ENCODE results near the gene REEP5. TPM values are rescaled to one million over a fixed set of nuclear protein-coding genes. Genes with fewer than 3 reads are reported as not detected.

Gene REEP5
- total and polyA plus RNA-seq, 7 experiments from 2014 or later: 16.4 to 83.9 (median 30.0) TPM

DNA sequence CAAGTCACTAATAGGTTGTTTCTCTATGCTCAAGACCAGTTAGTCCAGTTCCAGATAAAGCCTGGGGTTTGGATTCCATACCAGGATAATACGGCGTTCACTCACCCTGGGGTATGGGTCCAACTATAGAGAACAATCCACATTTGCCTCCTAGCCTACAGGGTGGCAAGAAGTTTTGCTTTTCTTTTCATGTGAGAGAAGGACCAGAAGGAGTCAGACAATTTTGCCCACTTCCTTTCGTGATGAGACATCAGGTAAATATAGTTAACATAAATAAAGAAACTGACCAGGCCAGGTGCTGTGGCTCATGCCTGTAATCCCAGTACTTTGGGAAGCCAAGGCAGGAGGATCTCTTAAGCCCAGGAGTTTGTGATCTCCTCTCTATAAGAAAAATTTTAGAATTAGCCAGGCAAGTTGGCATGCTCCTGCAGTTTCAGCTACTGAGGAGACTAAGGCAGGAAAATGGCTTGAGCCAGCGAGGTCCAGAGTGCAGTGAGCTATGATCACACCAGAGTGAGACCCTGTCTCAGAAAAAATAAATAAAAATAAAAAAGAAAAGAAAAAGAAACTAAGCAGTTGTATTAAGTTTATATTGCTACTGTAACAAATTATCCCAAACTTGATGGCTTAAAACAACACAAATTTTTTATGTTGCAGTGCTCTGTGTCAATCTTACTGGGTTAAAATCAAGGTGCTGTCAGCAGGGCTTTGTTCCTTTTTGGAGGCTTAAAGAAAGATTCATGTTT, 7.5 kb upstream of the REEP5 start:
- intact Hi-C loops (cut with micrococcal nuclease): loop anchor here (1.0 to 10.0 kb wide), 5 partner anchors 7 to 1175 kb away; partner anchors contain the start of genes REEP5 (in 2 of the 2), APC (in 1 of the 2) and NREP (in 1 of the 2)
- ChIA-PET CTCF (no interaction called here), POLR2A (interaction anchor here (0.8 to 1.3 kb wide), 3 partner anchors 8 to 68 kb away, joined by 3 to 5 read pairs (median 4); partner anchors contain the start of genes DCP2 and REEP5)
- Histone ChIP-seq H3K4me3 (ENCODE audit: low read length) (peak overlapping the region; percentile 30), H3K27me3 (ENCODE audit: control insufficient read depth in 2 of 2, insufficient read depth in 2 of 2, low read length in 2 of 2) (no peaks in the 10 kb centered on the region), H3K9me3 (ENCODE audit: control insufficient read depth in 2 of 3, low read length in 3 of 3) (no peaks in the 10 kb centered on the region), H3K36me3 (ENCODE audit: control insufficient read depth in 2 of 3, insufficient read depth in 3 of 3, low read length in 3 of 3) (no peaks in the 10 kb centered on the region), H3K4me1 (ENCODE audit: control insufficient read depth in 2 of 2, insufficient read depth in 2 of 2, low read length in 2 of 2) (peaks cover 29 to 38% of the 10 kb centered on the region in 2 donors), H3K27ac (ENCODE audit: low read depth, low read length) (no peak overlapping the region)
- Mint-ChIP-seq H3K4me1 (peaks cover 31 to 67% (median 51%) of the 10 kb centered on the region in 7 donors), H3K4me3 (peak overlapping the region; percentile 31 to 86 (median 72)), H3K27me3 (no peaks in the 10 kb centered on the region), H3K27ac (peak overlapping the region in 8 of 9 donors; percentile 0 to 88 (median 48)), H3K9me3 (peaks cover 0 to 2% (median 0%) of the 10 kb centered on the region in 11 donors), H3K36me3 (peaks cover 0 to 9% (median 0%) of the 10 kb centered on the region in 5 donors)
- DNase-seq (no peak), ATAC-seq (peak; percentile 7)

DNA sequence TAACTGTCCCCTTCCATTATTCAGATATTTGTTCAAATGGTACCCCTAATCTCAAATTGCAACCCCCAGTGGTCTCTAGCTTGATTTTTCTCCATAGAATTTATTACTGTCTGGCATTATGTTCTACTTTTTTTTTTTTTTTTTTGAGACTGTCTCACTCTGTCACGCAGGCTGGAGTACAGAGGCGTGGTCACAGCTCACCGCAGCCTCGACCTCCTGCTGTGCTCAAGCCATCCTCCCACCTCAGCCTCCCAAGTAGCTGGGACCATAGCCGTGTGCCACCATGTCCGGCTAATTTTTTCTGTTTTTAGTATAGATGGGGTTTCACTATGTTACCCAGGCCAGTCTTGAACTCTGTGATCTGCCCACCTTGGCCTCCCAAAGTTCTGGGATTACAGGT, 2.0 kb upstream of the REEP5 start:
- Mint-ChIP-seq H3K4me3 (peak overlapping the region; percentile 77 to 99 (median 84)), H3K36me3 (peaks cover 0 to 14% (median 0%) of the 10 kb centered on the region in 5 donors), H3K9me3 (peaks cover 0 to 4% (median 0%) of the 10 kb centered on the region in 11 donors), H3K4me1 (peaks cover 40 to 73% (median 60%) of the 10 kb centered on the region in 7 donors), H3K27ac (peak overlapping the region; percentile 88 to 97 (median 92)), H3K27me3 (no peaks in the 10 kb centered on the region)
- Histone ChIP-seq H3K36me3 (ENCODE audit: control insufficient read depth in 2 of 3, insufficient read depth in 3 of 3, low read length in 3 of 3) (peaks cover 0 to 4% (median 0%) of the 10 kb centered on the region in 3 experiments), H3K27ac (ENCODE audit: low read depth, low read length) (peak overlapping the region; percentile 57), H3K4me1 (ENCODE audit: control insufficient read depth in 2 of 2, insufficient read depth in 2 of 2, low read length in 2 of 2) (peaks cover 42 to 45% of the 10 kb centered on the region in 2 donors), H3K4me3 (ENCODE audit: low read length) (no peak overlapping the region), H3K9me3 (ENCODE audit: control insufficient read depth in 2 of 3, low read length in 3 of 3) (no peaks in the 10 kb centered on the region), H3K27me3 (ENCODE audit: control insufficient read depth in 2 of 2, insufficient read depth in 2 of 2, low read length in 2 of 2) (no peaks in the 10 kb centered on the region)
- no peak for DNase-seq
- intact Hi-C loops (cut with micrococcal nuclease): loop anchor here (1.0 to 10.0 kb wide), 12 partner anchors 17 to 1169 kb away; partner anchors contain the start of genes APC (in 1 of the 2), NREP (in 1 of the 2) and YTHDC2 (in 1 of the 2)
- POLR2A ChIA-PET: interaction anchor here (0.8 to 1.5 kb wide), 2 partner anchors 52 to 63 kb away, joined by 3 to 7 read pairs; partner anchors contain the start of genes DCP2 and SRP19
- CTCF ChIA-PET: interaction anchor here (4.3 kb wide), 1 partner anchor 39 kb away, joined by 36 read pairs; no protein-coding TSS in a partner anchor
- no peak for ATAC-seq

DNA sequence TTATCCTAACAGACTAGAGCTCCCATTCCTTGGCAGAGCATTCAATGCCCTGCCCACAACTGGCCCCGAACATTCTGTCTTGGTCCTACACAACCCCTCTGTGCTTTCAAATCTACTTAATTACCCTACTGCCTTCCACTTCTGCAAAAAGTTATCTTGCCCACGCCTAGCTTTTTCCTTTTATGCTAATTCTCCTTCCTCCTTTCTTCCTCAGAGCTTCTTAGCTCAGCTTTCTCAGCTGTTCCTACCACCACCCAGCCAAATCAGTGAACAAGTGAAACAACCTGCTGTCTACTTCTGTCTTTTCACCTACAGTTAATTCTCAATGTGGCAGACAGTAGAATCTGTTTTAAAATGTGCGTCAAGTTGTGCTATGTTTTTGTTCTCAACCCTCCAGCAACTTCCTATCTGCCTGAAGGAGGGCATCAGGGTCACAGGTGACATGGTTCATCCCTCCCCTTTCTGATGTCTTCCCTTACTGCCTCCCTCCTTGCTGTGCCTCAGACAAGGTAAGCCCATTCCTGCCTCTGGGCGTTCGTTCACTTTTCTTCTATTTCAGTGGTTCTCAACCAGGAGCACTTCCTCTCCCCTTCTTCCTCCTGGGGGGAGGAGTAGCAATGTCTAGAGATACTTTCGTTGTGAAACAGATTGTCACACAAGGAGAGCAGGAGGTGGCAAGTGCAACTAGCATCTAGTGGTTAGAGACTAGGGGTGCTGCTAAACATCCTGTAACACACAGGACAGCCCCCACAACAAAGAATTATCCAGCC, 1.3 kb upstream of the REEP5 start:
- no peaks in the 10 kb centered on the region for H3K27me3 Mint-ChIP-seq
- H3K36me3 Mint-ChIP-seq: peaks cover 0 to 20% (median 6%) of the 10 kb centered on the region in 5 donors
- no peaks in the 10 kb centered on the region for H3K27me3 ChIP-seq (ENCODE audit: control insufficient read depth in 2 of 2, insufficient read depth in 2 of 2, low read length in 2 of 2)
- peak overlapping the region; percentile 77 to 99 (median 84) for H3K4me3 Mint-ChIP-seq
- H3K36me3 ChIP-seq (ENCODE audit: control insufficient read depth in 2 of 3, insufficient read depth in 3 of 3, low read length in 3 of 3): peaks cover 0 to 4% (median 0%) of the 10 kb centered on the region in 3 experiments
- H3K9me3 Mint-ChIP-seq: peaks cover 0 to 4% (median 0%) of the 10 kb centered on the region in 11 donors
- CTCF ChIA-PET: interaction anchor here (0.7 to 4.3 kb wide), 8 partner anchors 10 to 407 kb away, joined by 3 to 36 read pairs (median 4); partner anchors contain the start of gene SRP19
- POLR2A ChIA-PET: interaction anchor here (0.6 to 3.4 kb wide), 7 partner anchors 15 to 75 kb away, joined by 3 to 29 read pairs (median 3); partner anchors contain the start of genes DCP2 and SRP19
- H3K4me1 Mint-ChIP-seq: peaks cover 40 to 73% (median 60%) of the 10 kb centered on the region in 7 donors
- DNase-seq (peak in 8 of 9 donors; percentile 25 to 72 (median 62)), ATAC-seq (peak; percentile 44)
- H3K4me1 ChIP-seq (ENCODE audit: control insufficient read depth in 2 of 2, insufficient read depth in 2 of 2, low read length in 2 of 2): peaks cover 42 to 45% of the 10 kb centered on the region in 2 donors
- H3K4me3 ChIP-seq (ENCODE audit: low read length): peak overlapping the region; percentile 49
- no peaks in the 10 kb centered on the region for H3K9me3 ChIP-seq (ENCODE audit: control insufficient read depth in 2 of 3, low read length in 3 of 3)
- peak overlapping the region; percentile 88 to 97 (median 92) for H3K27ac Mint-ChIP-seq
- intact Hi-C loops (cut with micrococcal nuclease): loop anchor here (1.0 to 10.0 kb wide), 12 partner anchors 17 to 1169 kb away; partner anchors contain the start of genes APC (in 1 of the 2), NREP (in 1 of the 2) and YTHDC2 (in 1 of the 2)
- peak overlapping the region; percentile 57 for H3K27ac ChIP-seq (ENCODE audit: low read depth, low read length)

DNA sequence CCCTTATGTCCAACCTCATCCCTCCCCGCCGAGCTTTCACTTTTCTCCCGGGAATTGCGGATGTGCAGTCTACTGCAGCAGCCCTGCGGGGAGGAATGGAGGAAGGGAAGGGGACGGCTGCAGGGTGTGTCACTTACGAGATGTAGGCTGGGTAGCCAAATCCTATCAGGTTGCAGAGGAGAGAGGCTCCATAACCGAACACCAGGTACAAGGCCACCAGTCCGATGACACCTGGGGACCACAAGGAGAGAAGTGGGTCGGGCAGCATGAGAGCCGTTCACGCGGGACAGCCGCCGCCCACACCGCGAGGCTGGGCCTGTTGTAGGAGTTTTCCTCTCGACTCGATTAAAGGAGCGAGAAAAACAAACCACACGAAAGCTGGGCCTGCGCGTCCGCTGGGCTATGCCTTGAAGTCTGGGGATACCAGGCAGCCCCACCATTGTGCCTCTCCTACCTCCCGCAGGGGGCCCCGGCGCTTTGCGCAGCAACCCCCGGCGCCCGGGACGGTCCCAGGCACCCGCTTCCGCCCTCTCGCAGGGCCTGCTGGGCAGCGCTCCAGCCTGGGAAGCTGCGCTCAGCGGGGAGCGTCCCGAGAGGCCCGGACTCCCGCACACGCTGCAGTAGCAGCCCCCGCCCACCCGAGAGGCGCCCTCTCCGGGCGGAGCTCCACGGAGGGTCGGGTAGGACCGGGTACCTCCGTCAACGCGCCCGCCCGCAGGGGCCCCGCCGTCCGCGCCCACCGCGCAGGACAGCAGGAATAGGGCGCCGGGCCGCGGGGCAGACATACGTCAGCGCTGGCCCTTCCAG, 798 bp downstream of the REEP5 start:
- DNase-seq (peak; percentile 22 to 65 (median 45)), ATAC-seq (peak; percentile 53)
- H3K9me3 Mint-ChIP-seq: peaks cover 0 to 4% (median 0%) of the 10 kb centered on the region in 11 donors
- H3K4me1 Mint-ChIP-seq: peaks cover 52 to 77% (median 66%) of the 10 kb centered on the region in 7 donors
- H3K27ac ChIP-seq (ENCODE audit: low read depth, low read length): peak overlapping the region; percentile 79
- ChIA-PET CTCF (interaction anchor here (0.5 to 4.3 kb wide), 6 partner anchors 17 to 563 kb away, joined by 3 to 36 read pairs (median 6); no protein-coding TSS in a partner anchor), POLR2A (interaction anchor here (0.9 to 3.4 kb wide), 11 partner anchors 9 to 60 kb away, joined by 3 to 29 read pairs (median 5); partner anchors contain the start of genes DCP2 and SRP19)
- H3K36me3 ChIP-seq (ENCODE audit: control insufficient read depth in 2 of 3, insufficient read depth in 3 of 3, low read length in 3 of 3): peaks cover 0 to 4% (median 0%) of the 10 kb centered on the region in 3 experiments
- peak overlapping the region; percentile 59 to 92 (median 83) for H3K27ac Mint-ChIP-seq
- H3K4me3 ChIP-seq (ENCODE audit: low read length): peak overlapping the region; percentile 76
- intact Hi-C loops (cut with micrococcal nuclease): loop anchor here (1.0 to 10.0 kb wide), 7 partner anchors 42 to 1166 kb away; partner anchors contain the start of genes APC (in 1 of the 2), NREP (in 1 of the 2) and YTHDC2 (in 1 of the 2)
- no peaks in the 10 kb centered on the region for H3K9me3 ChIP-seq (ENCODE audit: control insufficient read depth in 2 of 3, low read length in 3 of 3)
- H3K4me1 ChIP-seq (ENCODE audit: control insufficient read depth in 2 of 2, insufficient read depth in 2 of 2, low read length in 2 of 2): peaks cover 49 to 60% of the 10 kb centered on the region in 2 donors
- H3K36me3 Mint-ChIP-seq: peaks cover 3 to 31% (median 14%) of the 10 kb centered on the region in 5 donors
- H3K27me3 Mint-ChIP-seq: no peaks in the 10 kb centered on the region
- no peaks in the 10 kb centered on the region for H3K27me3 ChIP-seq (ENCODE audit: control insufficient read depth in 2 of 2, insufficient read depth in 2 of 2, low read length in 2 of 2)
- H3K4me3 Mint-ChIP-seq: peak overlapping the region; percentile 77 to 99 (median 89)

DNA sequence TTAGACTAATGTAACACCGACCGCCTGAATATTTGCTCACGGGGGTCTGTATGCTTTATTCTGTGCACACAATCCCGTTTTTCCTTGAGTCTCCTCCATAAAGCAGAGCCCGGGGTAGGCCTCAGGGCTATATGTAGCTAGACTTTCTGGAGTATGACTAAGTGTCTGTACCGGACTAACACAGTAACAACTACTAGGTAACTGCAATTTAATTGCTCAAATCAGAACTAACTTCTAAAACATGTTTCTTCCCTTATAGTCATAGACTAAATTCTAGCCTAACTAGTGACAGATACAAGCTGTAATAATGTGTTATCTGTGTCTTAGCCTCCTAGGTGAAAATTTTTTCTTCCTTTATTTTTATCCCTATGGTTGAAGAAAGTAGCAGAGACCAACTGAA, 2.1 kb downstream of the REEP5 start:
- Histone ChIP-seq H3K4me3 (ENCODE audit: low read length) (no peak overlapping the region), H3K9me3 (ENCODE audit: control insufficient read depth in 2 of 3, low read length in 3 of 3) (no peaks in the 10 kb centered on the region), H3K36me3 (ENCODE audit: control insufficient read depth in 2 of 3, insufficient read depth in 3 of 3, low read length in 3 of 3) (peaks cover 0 to 4% (median 0%) of the 10 kb centered on the region in 3 experiments), H3K27me3 (ENCODE audit: control insufficient read depth in 2 of 2, insufficient read depth in 2 of 2, low read length in 2 of 2) (no peaks in the 10 kb centered on the region), H3K27ac (ENCODE audit: low read depth, low read length) (no peak overlapping the region), H3K4me1 (ENCODE audit: control insufficient read depth in 2 of 2, insufficient read depth in 2 of 2, low read length in 2 of 2) (peaks cover 53 to 64% of the 10 kb centered on the region in 2 donors)
- DNase-seq (no peak), ATAC-seq (no peak)
- POLR2A ChIA-PET: interaction anchor here (0.8 to 3.4 kb wide), 4 partner anchors 9 to 58 kb away, joined by 3 to 24 read pairs (median 4); partner anchors contain the start of genes DCP2 and SRP19
- Mint-ChIP-seq H3K36me3 (peaks cover 3 to 35% (median 22%) of the 10 kb centered on the region in 5 donors), H3K4me1 (peaks cover 58 to 89% (median 78%) of the 10 kb centered on the region in 7 donors), H3K4me3 (peak overlapping the region; percentile 40 to 99 (median 84)), H3K9me3 (peaks cover 0 to 4% (median 0%) of the 10 kb centered on the region in 11 donors), H3K27ac (peak overlapping the region in 3 of 9 donors; percentile 31 to 68 (median 55)), H3K27me3 (no peaks in the 10 kb centered on the region)
- intact Hi-C loops (cut with micrococcal nuclease): loop anchor here (5.0 to 10.0 kb wide), 7 partner anchors 163 to 1165 kb away; partner anchors contain the start of genes APC (in 1 of the 2), NREP (in 1 of the 2) and YTHDC2 (in 1 of the 2)
- CTCF ChIA-PET: interaction anchor here (0.7 to 4.3 kb wide), 3 partner anchors 24 to 48 kb away, joined by 4 to 36 read pairs (median 10); no protein-coding TSS in a partner anchor
